Tibial artery (tissue), 4 donors: ENCODE data around the gene LRRC4B.

Experiments
- DNase-seq, 2 donors: peaks; one replicate each; pipeline ENCODE4 v3.0.0-alpha.2; 2019
- H3K27ac ChIP-seq, 2 donors: fragments of 200-600 bp; sonication (generic) in 1 of 2; 1 replicate in 1 of 2; 2 replicates in 1 of 2; pipeline ENCODE4 v1.5.1; 2018 to 2019; ENCODE audit warnings: mild to moderate bottlenecking in 1 of 2
- H3K27me3 ChIP-seq, 2 donors: fragments of 200-600 bp; sonication (generic) in 1 of 2; one replicate each; pipeline versions ENCODE4 v1.5.1 to v1.6.0; 2016 to 2019
- H3K36me3 ChIP-seq, 3 donors: fragments of 200-600 bp; sonication (generic) in 2 of 3; one replicate each; pipeline ENCODE4 v1.5.1; 2016 to 2019; ENCODE audit warnings: mild to moderate bottlenecking in 2 of 3
- H3K4me1 ChIP-seq, 4 donors: fragments of 200-600 bp; sonication (generic) in 2 of 4; 1 replicate in 3 of 4; 2 replicates in 1 of 4; pipeline ENCODE4 v1.5.1; 2016 to 2019
- H3K4me3 ChIP-seq, 2 donors: fragments of 200-600 bp; sonication (generic) in 1 of 2; 1 replicate in 1 of 2; 2 replicates in 1 of 2; pipeline ENCODE4 v1.5.1; 2018 to 2019; ENCODE audit warnings: mild to moderate bottlenecking in 2 of 2
- H3K9me3 ChIP-seq, 3 donors: fragments of 200-600 bp; sonication (generic) in 1 of 3; one replicate each; pipeline ENCODE4 v1.5.1; 2016 to 2019
- CTCF ChIP-seq, 2 experiments: fragments of 200-600 bp in 1 of 2; fragments of 450-650 bp in 1 of 2; IDR thresholded peaks; one replicate each; pipeline ENCODE4 v1.5.1; 2017 to 2019; ENCODE audit warnings: antibody characterized with exemption in 2 of 2, mild to moderate bottlenecking in 1 of 2, moderate library complexity in 1 of 2
- intact Hi-C: fragments of 100-400 bp; cut with DNase I; formaldehyde crosslinking; loops from one replicate; pipeline ENCODE4 v1.15.0; 2023; ENCODE audit warnings: low total_unique reads

The LRRC4B gene

GRCh38 chr19:50490991-50491472 is 77.2 kb downstream of the LRRC4B start:
- no peak for TF ChIP-seq CTCF (IDR thresholded peaks at IDR 0.05)
- intact Hi-C loops = no loop called here
- Histone ChIP-seq H3K27ac (no peak overlapping the region), H3K4me1 (no peaks in the 10 kb centered on the region), H3K4me3 (no peak overlapping the region), H3K9me3 (no peaks in the 10 kb centered on the region), H3K36me3 (peaks cover 0 to 5% (median 0%) of the 10 kb centered on the region in 3 donors), H3K27me3 (peaks cover 0 to 34% of the 10 kb centered on the region in 2 donors)
- DNase-seq = no peak

GRCh38 chr19:50490411-50490811 is 77.8 kb downstream of the LRRC4B start:
- H3K27ac ChIP-seq = no peak overlapping the region
- intact Hi-C loops = no loop called here

GRCh38 chr19:50489461-50490011 is 78.7 kb downstream of the LRRC4B start:
- Histone ChIP-seq H3K9me3 (no peaks in the 10 kb centered on the region), H3K36me3 (peaks cover 4 to 13% (median 7%) of the 10 kb centered on the region in 3 donors), H3K27me3 (peaks cover 0 to 38% of the 10 kb centered on the region in 2 donors), H3K4me3 (no peak overlapping the region), H3K27ac (no peak overlapping the region), H3K4me1 (no peaks in the 10 kb centered on the region)
- no peak for TF ChIP-seq CTCF (IDR thresholded peaks at IDR 0.05)
- intact Hi-C loops = no loop called here
- DNase-seq = no peak

More at GRCh38 chr19:50490411-50490811, 77.8 kb downstream of the LRRC4B start:
- H3K4me1 ChIP-seq = no peaks in the 10 kb centered on the region
- H3K9me3 ChIP-seq = no peaks in the 10 kb centered on the region
- no peak for DNase-seq
- H3K4me3 ChIP-seq = no peak overlapping the region
- H3K27me3 ChIP-seq = peaks cover 0 to 38% of the 10 kb centered on the region in 2 donors
- TF ChIP-seq CTCF (IDR thresholded peaks at IDR 0.05) = no peak
- peaks cover 0 to 5% (median 0%) of the 10 kb centered on the region in 3 donors for H3K36me3 ChIP-seq

- intact Hi-C loops = no loop called here
- peaks cover 4 to 23% (median 8%) of the 10 kb centered on the region in 3 donors for H3K36me3 ChIP-seq
- H3K27ac ChIP-seq = no peak overlapping the region
- TF ChIP-seq CTCF (IDR thresholded peaks at IDR 0.05) = no peak
- peaks cover 0 to 38% of the 10 kb centered on the region in 2 donors for H3K27me3 ChIP-seq
- H3K4me3 ChIP-seq = no peak overlapping the region
- no peaks in the 10 kb centered on the region for H3K4me1 ChIP-seq
- H3K9me3 ChIP-seq = no peaks in the 10 kb centered on the region
- DNase-seq = no peak
Measured at GRCh38 chr19:50488389-50489194, 79.6 kb downstream of the LRRC4B start.

GRCh38 chr19:50486823-50487515 is 81.3 kb downstream of the LRRC4B start:
- no peaks in the 10 kb centered on the region for H3K4me1 ChIP-seq
- DNase-seq = no peak
- H3K36me3 ChIP-seq = peaks cover 6 to 39% (median 25%) of the 10 kb centered on the region in 3 donors
- H3K9me3 ChIP-seq = no peaks in the 10 kb centered on the region
- peak in 1 of 2 experiments; percentile 13 for TF ChIP-seq CTCF (IDR thresholded peaks at IDR 0.05)
- H3K27me3 ChIP-seq = peaks cover 0 to 38% of the 10 kb centered on the region in 2 donors
- intact Hi-C loops = no loop called here
- no peak overlapping the region for H3K27ac ChIP-seq
- H3K4me3 ChIP-seq = no peak overlapping the region
